Amygdala (tissue), 56 donors: ENCODE data around the gene USB1.
A peak's percentile ranks its signal among the peaks of the same experiment; 100 is the strongest.
"Not testable (repeated sequence)": the region's sequence is repeated elsewhere in the genome, so short reads cannot be mapped to it uniquely, and the experiment has no call there.

Source experiments
- DNase-seq, 56 donors: peaks; one replicate each; lab custom pipeline; 2025; lab: John Stamatoyannopoulos, UW

The USB1 gene

DNA sequence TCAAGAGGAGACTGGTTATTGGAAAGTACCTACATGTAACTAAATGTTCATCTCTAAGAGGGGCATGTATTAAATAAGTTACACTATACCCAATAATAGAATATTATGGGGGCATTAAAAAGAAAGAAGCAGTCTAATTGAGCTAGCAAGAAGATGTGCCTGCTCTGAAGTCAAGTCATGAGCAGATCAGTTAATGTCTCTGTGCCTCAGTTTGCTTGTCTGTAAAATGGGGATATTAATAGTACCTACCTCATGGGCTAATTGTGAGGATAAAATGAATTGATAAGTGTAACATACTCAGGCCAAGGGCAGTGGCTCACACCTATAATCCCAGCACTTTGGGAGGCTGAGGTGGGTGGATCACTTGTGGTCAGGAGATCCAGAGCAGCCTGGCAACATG, 33.3 kb upstream of the USB1 start:
- DNase-seq: no peak

GRCh38 chr16:57969451-57970123, 31.6 kb upstream of the USB1 start:
- no peak for DNase-seq

DNA sequence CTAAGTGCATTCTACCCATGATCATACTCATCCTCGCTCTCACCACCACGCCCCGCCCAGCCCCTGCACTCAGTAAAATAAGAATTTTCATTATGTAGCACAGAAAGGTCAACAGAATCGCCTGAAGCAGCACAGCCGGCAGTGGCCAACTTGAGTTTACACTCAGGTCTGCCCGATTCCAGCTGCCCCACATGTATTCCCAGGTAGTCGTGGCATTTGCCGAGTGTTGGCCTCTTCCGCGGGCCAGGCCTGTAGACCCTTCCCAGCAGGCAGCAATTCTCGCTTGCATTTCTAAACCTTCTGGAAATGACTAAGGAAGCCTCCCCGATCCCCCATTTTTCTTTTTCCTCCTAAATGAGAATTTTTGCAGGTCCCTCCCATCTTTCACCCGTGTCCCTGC, 30.9 kb upstream of the USB1 start:
- DNase-seq: no peak

DNA sequence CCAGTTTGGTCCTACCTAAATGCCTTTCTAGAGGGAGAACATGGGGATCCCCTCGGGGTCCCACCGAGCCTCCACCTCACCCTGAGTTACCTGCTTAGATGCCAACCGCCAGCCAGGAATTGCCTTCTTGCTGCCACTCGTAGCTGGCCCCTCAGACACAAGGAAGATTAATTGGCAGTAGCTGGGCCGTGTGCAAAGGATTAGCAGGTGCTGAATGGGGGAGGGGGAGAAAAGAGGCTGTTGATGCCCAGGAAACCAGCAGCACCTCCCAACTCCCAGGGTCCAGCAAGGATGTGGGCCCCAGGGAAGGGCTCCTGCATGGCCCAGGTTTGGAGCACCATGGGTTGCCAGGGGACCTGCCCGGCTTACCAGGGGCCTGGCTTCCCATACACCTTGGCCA, 30.2 kb upstream of the USB1 start, which contains the start of gene CNGB1:
Gene CNGB1, minus strand, starts transcription at position 159 of the 400 bp plus-strand sequence. CDS start 3,842 bp downstream, outside the sequence.
- no peak for DNase-seq

DNA sequence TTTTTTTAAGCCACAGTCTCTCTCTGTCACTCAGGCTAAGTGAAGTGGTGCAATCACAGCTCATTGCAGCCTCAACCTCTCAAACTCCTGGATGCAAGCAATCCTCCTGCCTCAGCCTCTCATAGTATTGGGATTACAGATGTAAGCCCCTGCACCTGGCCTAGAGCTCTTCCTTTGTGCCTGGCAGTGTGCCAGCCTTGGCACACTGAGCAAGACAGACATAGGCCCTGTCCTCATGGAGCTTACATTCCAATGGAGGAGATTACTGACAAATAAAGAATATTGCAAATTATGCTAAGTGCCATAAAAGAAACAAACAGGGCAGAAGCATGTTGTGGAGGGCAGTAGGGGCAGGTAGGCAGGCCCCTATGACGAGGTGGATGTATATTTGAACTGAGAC, 29.4 kb upstream of the USB1 start:
- DNase-seq: no peak

- no peak for DNase-seq
These were observed 28.9 kb upstream of the USB1 start for GRCh38 chr16:57972306-57972705.

DNA sequence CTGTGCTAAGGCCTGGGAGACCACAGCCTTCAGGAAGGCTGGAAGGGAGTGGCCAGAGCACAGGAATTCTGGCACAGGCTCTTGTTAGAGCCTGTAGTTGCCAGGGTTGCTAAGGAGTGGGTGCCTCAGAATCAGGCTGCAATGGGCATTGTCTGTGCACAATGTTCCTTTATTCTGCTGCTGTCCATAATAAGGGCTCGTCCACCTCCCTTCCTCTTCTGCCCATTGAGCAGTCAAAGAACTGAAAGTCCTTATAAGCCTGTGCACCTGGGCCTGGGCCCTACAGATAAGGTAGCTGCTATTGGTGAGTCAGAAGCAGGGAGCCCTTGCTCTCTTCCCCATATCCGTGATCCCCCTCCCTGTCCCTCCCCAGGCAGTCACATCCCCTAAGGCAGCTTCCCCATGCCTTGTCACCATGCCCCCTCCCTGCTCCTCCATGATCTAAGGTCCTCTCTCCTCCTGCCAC, 24.8 kb upstream of the USB1 start:
- peak in 45 of 56 donors; percentile 12 to 81 (median 39) for DNase-seq

DNA sequence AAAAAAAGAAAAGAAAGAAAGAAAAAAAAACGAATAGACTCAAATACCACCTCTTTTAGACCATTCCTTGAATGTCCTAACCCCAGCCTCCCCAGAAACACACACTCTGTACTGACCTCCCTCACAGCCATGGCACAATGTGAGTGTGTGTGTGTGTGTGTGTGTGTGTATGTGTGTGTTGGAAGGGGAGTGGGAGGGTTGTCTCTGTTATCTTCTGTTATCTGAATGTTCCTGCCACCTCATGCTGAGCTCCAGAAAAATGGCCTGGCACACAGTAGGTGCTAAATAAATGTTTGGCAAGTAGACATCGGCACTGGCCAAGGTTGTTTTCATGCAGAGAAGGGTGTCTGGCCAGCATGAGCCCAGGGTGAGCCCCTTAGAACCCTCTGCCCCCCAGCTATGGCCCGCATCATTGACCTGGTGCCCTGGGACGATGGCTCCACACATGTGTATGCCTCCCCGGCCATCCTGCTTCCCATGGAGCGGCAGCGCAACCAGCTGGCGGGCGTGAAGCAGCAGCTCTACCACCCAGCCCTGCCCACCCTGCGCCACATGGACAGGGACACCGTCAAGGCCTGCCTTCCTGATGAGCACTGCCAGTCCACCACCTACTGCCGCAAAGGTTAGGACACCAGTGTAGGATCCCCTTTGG, 23.7 kb upstream of the USB1 start:
- no peak for DNase-seq

DNA sequence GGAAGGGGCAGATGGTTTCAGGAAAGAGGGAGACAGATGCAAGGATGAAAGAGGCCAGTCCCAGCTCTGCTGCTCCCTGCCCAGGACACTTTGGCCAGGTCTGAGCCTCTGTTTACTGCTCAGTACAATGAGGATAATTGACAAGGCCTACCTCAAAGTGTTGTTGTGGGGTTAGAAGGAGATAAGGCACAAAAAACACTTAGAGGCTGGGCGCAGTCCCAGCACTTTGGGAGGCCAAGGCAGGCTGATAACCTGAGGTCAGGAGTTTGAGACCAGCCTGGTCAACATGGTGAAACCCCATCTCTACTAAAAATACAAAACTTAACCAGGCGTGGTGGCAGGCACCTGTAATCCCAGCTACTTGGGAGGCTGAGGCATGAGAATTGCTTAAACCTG, 23.1 kb upstream of the USB1 start:
- DNase-seq: not testable (repeated sequence)

- no peak for DNase-seq
These were observed 22.1 kb upstream of the USB1 start for GRCh38 chr16:57979006-57979585.

DNA sequence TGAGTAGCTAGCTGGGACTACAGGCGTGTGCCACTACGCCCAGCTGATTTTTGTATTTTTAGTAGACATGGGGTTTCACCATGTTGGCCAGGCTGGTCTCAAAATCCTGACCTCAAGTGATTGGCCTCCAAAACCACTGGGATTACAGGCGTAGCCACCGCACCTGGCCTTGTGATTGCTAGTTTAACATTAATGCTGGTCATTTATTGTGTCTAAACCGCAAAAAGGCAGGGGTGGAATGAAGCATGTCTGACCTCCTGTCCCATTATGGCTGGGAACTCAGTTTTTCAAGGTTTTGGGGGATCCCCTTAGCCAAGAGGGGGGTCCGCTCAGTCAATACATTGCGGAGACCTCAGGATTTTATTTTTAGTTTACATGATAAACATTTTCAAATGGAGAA, 19.6 kb upstream of the USB1 start:
- no peak for DNase-seq

GRCh38 chr16:57982385-57982784, 18.8 kb upstream of the USB1 start:
- DNase-seq: no peak

GRCh38 chr16:57984443-57985203, 16.6 kb upstream of the USB1 start:
- DNase-seq: peak in 25 of 56 donors; percentile 12 to 91 (median 45)

DNA sequence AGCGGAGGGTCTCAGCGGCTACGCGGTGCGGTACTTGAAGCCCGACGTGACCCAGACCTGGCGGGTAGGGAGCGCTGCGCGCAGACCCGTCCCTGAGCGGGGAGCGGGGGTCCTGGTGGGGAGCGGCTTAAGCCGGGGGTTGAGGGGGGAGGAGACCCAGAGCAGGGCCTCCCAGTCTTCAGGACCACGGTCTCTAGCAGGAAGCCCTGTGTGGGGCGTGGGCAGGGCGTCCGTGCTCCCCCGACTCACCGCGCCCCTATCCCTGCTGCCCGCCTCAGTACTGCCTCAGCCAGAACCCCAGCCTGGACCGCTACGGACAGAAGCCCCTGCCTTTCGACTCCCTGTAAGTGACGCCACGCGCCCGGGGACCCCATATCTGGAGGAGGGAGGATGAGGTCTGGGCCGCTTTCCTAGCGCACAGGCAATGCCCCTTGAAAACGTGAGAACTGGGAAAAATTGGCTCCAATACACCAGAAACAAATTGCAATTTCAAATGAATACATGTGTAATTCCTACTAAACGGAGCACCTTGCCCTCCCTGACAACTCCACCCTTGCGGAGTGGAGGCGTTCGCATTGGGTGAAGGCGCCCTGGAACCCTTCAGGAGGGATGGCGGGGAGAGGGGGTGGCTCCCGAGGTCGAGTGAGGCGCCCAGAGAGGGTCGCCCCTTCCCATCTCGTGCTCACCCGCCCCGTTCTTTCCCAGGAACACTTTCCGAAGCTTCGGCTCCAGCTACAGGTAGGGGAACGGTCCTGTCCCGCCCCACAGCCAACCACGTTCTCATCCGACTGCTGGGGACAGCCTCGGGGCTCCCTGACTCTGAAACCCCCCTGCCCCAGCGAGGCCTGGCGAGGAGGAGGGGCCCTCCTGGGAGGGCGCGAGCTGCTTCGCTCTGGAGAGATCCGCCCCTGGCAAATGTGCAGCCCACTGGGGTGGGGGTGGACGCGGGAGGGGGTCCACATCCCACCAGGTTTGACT, 15.7 kb upstream of the USB1 start:
- DNase-seq: no peak

DNA sequence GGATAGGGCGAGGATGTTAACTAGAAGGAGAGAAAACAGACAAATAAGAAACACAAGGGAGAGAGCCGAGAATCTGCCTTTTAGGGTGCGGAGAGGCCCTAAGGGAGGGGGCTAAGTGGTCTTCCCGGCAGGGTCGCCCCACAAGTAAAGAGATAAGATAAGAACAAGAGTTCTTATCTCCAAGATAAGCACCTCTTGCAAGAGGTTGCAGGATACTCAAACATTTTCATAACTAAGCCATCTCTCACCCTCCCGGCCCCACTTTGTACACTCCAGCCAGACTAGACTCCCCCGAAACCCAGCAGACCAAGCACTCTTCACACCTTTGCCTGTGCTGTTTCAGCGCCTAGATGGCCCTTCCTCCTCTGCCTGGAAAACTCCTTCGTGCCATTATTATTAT, 15.0 kb upstream of the USB1 start:
- no peak for DNase-seq

- no peak for DNase-seq
These were observed 13.6 kb upstream of the USB1 start for GRCh38 chr16:57987441-57988177.

GRCh38 chr16:57988929-57989328, 12.3 kb upstream of the USB1 start:
- DNase-seq: peak in 23 of 56 donors; percentile 12 to 70 (median 42)

- no peak for DNase-seq
These were observed 9.6 kb upstream of the USB1 start for GRCh38 chr16:57991551-57992059.

GRCh38 chr16:57992084-57992483, 9.1 kb upstream of the USB1 start:
- no peak for DNase-seq
